Activated CD4-positive, alpha-beta memory T cell treated with anti-CD3 and anti-CD28 coated beads for 36 hours (primary cell): ENCODE measurements around the gene THUMPD1. TPM values are rescaled to one million over a fixed set of nuclear protein-coding genes. Genes with fewer than 3 reads are reported as not detected.

Experiments used
- CTCF ChIA-PET: fragments of 350-600 bp; sonication (Branson Sonifier 250); formaldehyde crosslinking; loops from one replicate; lab custom pipeline; 2021; ENCODE audit warnings: antibody characterized with exemption, inconsistent platforms; lab: Charles Lee
- POLR2A ChIA-PET: fragments of 350-600 bp; sonication (Branson Sonifier 250); formaldehyde crosslinking; loops from one replicate; lab custom pipeline; 2021; ENCODE audit warnings: antibody characterized with exemption; lab: Charles Lee
- DNase-seq: peaks from one replicate; pipeline ENCODE4 v3.0.0-alpha.2; 2020
- H3K27ac Mint-ChIP-seq: one replicate; pipeline ENCODE4 v1.8.0; 2021; ENCODE audit warnings: mixed read lengths
- H3K27me3 Mint-ChIP-seq: one replicate; pipeline ENCODE4 v1.8.0; 2021; ENCODE audit warnings: mixed read lengths
- H3K36me3 Mint-ChIP-seq: one replicate; pipeline ENCODE4 v1.8.0; 2021; ENCODE audit warnings: mixed read lengths
- H3K4me1 Mint-ChIP-seq: one replicate; pipeline ENCODE4 v1.8.0; 2021; ENCODE audit warnings: low read depth, mixed read lengths
- H3K4me3 Mint-ChIP-seq: one replicate; pipeline ENCODE4 v1.8.0; 2021; ENCODE audit warnings: mild to moderate bottlenecking, mixed read lengths
- H3K9me3 Mint-ChIP-seq: one replicate; pipeline ENCODE4 v1.8.0; 2021; ENCODE audit warnings: mixed read lengths
- intact Hi-C: fragments of 100-400 bp; cut with micrococcal nuclease; formaldehyde crosslinking; loops from one replicate; pipeline ENCODE4 v1.15.1; 2023
- total RNA-seq, 2 experiments: library from RNA; stranded (reverse); gene quantifications; one replicate each; pipeline ENCODE4 v1.2.3, GENCODE V29; 2021

The THUMPD1 gene
- total RNA-seq, 2 experiments from 2014 or later: 42.7 to 43.1 TPM

GRCh38 chr16:20746461-20746860, 4.8 kb upstream of the THUMPD1 start:
- Mint-ChIP-seq H3K9me3 (peaks cover 16% of the 10 kb centered on the region), H3K27me3 (no peaks in the 10 kb centered on the region), H3K27ac (no peak overlapping the region), H3K4me1 (peaks cover 2% of the 10 kb centered on the region), H3K4me3 (no peak overlapping the region), H3K36me3 (peaks cover 12% of the 10 kb centered on the region)
- no peak for DNase-seq
- intact Hi-C loops: no loop called here
- CTCF ChIA-PET: no interaction called here
- POLR2A ChIA-PET: no interaction called here

GRCh38 chr16:20744922-20745440, 3.4 kb upstream of the THUMPD1 start:
- intact Hi-C loops: loop anchor here (5.0 kb wide), 1 partner anchor 68 kb away; no protein-coding TSS in a partner anchor
- ChIA-PET POLR2A (no interaction called here), CTCF (no interaction called here)
- no peak overlapping the region for H3K27ac Mint-ChIP-seq
- peaks cover 12% of the 10 kb centered on the region for H3K36me3 Mint-ChIP-seq
- peaks cover 16% of the 10 kb centered on the region for H3K9me3 Mint-ChIP-seq
- H3K27me3 Mint-ChIP-seq: no peaks in the 10 kb centered on the region
- DNase-seq: no peak
- H3K4me1 Mint-ChIP-seq: peaks cover 10% of the 10 kb centered on the region
- H3K4me3 Mint-ChIP-seq: no peak overlapping the region

- Mint-ChIP-seq H3K4me3 (no peak overlapping the region), H3K9me3 (peaks cover 16% of the 10 kb centered on the region), H3K36me3 (peaks cover 15% of the 10 kb centered on the region), H3K27me3 (no peaks in the 10 kb centered on the region), H3K27ac (no peak overlapping the region), H3K4me1 (peaks cover 17% of the 10 kb centered on the region)
- intact Hi-C loops: loop anchor here (5.0 kb wide), 1 partner anchor 66 kb away; no protein-coding TSS in a partner anchor
- ChIA-PET POLR2A (no interaction called here), CTCF (no interaction called here)
- DNase-seq: no peak
Observed at GRCh38 chr16:20743591-20743990, 2.0 kb upstream of the THUMPD1 start.

- peak overlapping the region; percentile 92 for H3K4me3 Mint-ChIP-seq
- no peaks in the 10 kb centered on the region for H3K9me3 Mint-ChIP-seq
- CTCF ChIA-PET: interaction anchor here (0.7 to 2.7 kb wide), 6 partner anchors 11 to 160 kb away, joined by 3 to 11 read pairs (median 4); partner anchors contain the start of genes ACSM3, ERI2, LYRM1 and REXO5
- peak; percentile 94 for DNase-seq
- peaks cover 20% of the 10 kb centered on the region for H3K36me3 Mint-ChIP-seq
- H3K27me3 Mint-ChIP-seq: no peaks in the 10 kb centered on the region
- intact Hi-C loops: loop anchor here (1.0 to 5.0 kb wide), 4 partner anchors 22 to 1186 kb away; partner anchors contain the start of genes ERI2, REXO5 and VPS35L
- peak overlapping the region; percentile 95 for H3K27ac Mint-ChIP-seq
- POLR2A ChIA-PET: interaction anchor here (0.6 to 2.0 kb wide), 3 partner anchors 8 to 162 kb away, joined by 3 to 9 read pairs (median 3); partner anchors contain the start of genes DCUN1D3 and LYRM1
- peaks cover 28% of the 10 kb centered on the region for H3K4me1 Mint-ChIP-seq
Observed at GRCh38 chr16:20740901-20741521, 607 bp downstream of the THUMPD1 start.

GRCh38 chr16:20740007-20740883, 1.4 kb downstream of the THUMPD1 start:
- Mint-ChIP-seq H3K27me3 (no peaks in the 10 kb centered on the region), H3K4me1 (peaks cover 35% of the 10 kb centered on the region), H3K27ac (peak overlapping the region; percentile 95), H3K36me3 (peaks cover 27% of the 10 kb centered on the region), H3K4me3 (peak overlapping the region; percentile 92), H3K9me3 (no peaks in the 10 kb centered on the region)
- peak; percentile 36 for DNase-seq
- POLR2A ChIA-PET: interaction anchor here (0.6 to 2.0 kb wide), 3 partner anchors 7 to 163 kb away, joined by 3 to 9 read pairs (median 3); partner anchors contain the start of genes DCUN1D3 and LYRM1
- CTCF ChIA-PET: interaction anchor here (0.7 to 2.7 kb wide), 6 partner anchors 10 to 160 kb away, joined by 3 to 11 read pairs (median 4); partner anchors contain the start of genes ACSM3, ERI2, LYRM1 and REXO5
- intact Hi-C loops: loop anchor here (2.0 to 5.0 kb wide), 2 partner anchors 63 to 67 kb away; partner anchors contain the start of genes ERI2 and REXO5

- H3K27ac Mint-ChIP-seq: peak overlapping the region; percentile 79
- intact Hi-C loops: no loop called here
- DNase-seq: no peak
- no peak overlapping the region for H3K4me3 Mint-ChIP-seq
- peaks cover 32% of the 10 kb centered on the region for H3K4me1 Mint-ChIP-seq
- ChIA-PET CTCF (interaction anchor here (0.6 kb wide), 1 partner anchor 849 kb away, joined by 3 read pairs; no protein-coding TSS in a partner anchor), POLR2A (no interaction called here)
- H3K27me3 Mint-ChIP-seq: no peaks in the 10 kb centered on the region
- peaks cover 36% of the 10 kb centered on the region for H3K36me3 Mint-ChIP-seq
- no peaks in the 10 kb centered on the region for H3K9me3 Mint-ChIP-seq
Observed at GRCh38 chr16:20735490-20735889, 6.1 kb downstream of the THUMPD1 start.

- Mint-ChIP-seq H3K27me3 (no peaks in the 10 kb centered on the region), H3K9me3 (no peaks in the 10 kb centered on the region), H3K27ac (peak overlapping the region; percentile 79), H3K4me1 (peaks cover 25% of the 10 kb centered on the region), H3K36me3 (peaks cover 36% of the 10 kb centered on the region), H3K4me3 (no peak overlapping the region)
- ChIA-PET POLR2A (no interaction called here), CTCF (interaction anchor here (0.6 kb wide), 1 partner anchor 848 kb away, joined by 3 read pairs; no protein-coding TSS in a partner anchor)
- DNase-seq: no peak
- intact Hi-C loops: no loop called here
Observed at GRCh38 chr16:20734782-20735181, 6.8 kb downstream of the THUMPD1 start.

DNA sequence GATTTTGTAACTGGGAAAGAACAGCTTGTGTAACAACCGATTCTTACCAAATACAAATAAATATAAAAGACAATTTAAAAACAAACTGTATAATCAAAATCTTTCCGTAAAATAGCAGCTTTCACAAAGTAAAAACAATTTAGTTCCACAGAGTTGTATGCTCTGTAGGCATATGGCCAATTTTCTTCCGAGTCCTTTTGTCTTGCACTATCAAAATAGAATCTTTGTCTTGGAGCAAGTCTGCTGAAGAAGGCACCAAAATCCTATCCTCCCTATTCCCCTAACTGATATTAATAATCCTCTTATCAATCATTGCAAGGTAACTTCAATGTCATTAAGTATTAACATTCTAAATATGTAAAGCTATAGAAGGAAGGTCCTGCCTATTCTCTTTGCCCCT, 7.6 kb downstream of the THUMPD1 start:
- no peak for DNase-seq
- Mint-ChIP-seq H3K4me3 (no peak overlapping the region), H3K9me3 (no peaks in the 10 kb centered on the region), H3K36me3 (peaks cover 36% of the 10 kb centered on the region), H3K27me3 (no peaks in the 10 kb centered on the region), H3K4me1 (peaks cover 24% of the 10 kb centered on the region), H3K27ac (peak overlapping the region; percentile 79)
- ChIA-PET POLR2A (no interaction called here), CTCF (no interaction called here)
- intact Hi-C loops: no loop called here

GRCh38 chr16:20729141-20729540, 12.5 kb downstream of the THUMPD1 start:
- Mint-ChIP-seq H3K27me3 (no peaks in the 10 kb centered on the region), H3K36me3 (peaks cover 2% of the 10 kb centered on the region), H3K4me1 (no peaks in the 10 kb centered on the region), H3K4me3 (no peak overlapping the region), H3K9me3 (no peaks in the 10 kb centered on the region), H3K27ac (no peak overlapping the region)
- no peak for DNase-seq
- ChIA-PET POLR2A (no interaction called here), CTCF (interaction anchor here (3.1 kb wide), 1 partner anchor 11 kb away, joined by 11 read pairs; the partner anchor contains the start of gene THUMPD1)
- intact Hi-C loops: no loop called here

DNA sequence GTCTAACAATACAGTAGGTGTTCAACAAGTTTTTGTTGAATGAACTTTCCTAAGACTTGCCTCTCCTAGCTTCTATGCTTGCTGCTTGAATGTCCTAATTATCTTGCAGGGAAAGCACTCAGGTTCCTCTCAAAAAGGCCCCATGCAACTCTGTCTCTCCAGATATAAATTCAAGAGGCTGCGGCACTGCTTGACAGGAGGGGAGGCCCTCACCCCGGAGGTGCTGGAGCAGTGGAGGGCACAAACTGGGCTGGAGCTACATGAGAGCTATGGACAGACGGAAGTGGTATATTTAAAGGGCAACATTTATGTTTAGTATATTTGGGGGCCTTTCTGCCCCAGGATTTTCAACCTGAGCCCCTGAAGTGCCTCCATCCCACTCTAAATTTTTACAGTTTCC, 14.4 kb downstream of the THUMPD1 start:
- no peak for DNase-seq
- H3K27me3 Mint-ChIP-seq: no peaks in the 10 kb centered on the region
- H3K4me3 Mint-ChIP-seq: no peak overlapping the region
- no peaks in the 10 kb centered on the region for H3K36me3 Mint-ChIP-seq
- H3K9me3 Mint-ChIP-seq: no peaks in the 10 kb centered on the region
- ChIA-PET POLR2A (no interaction called here), CTCF (no interaction called here)
- no peaks in the 10 kb centered on the region for H3K4me1 Mint-ChIP-seq
- intact Hi-C loops: no loop called here
- H3K27ac Mint-ChIP-seq: no peak overlapping the region

- Mint-ChIP-seq H3K36me3 (no peaks in the 10 kb centered on the region), H3K4me3 (no peak overlapping the region), H3K4me1 (no peaks in the 10 kb centered on the region), H3K27ac (no peak overlapping the region), H3K9me3 (no peaks in the 10 kb centered on the region), H3K27me3 (no peaks in the 10 kb centered on the region)
- POLR2A ChIA-PET: no interaction called here
- intact Hi-C loops: no loop called here
- CTCF ChIA-PET: no interaction called here
- DNase-seq: no peak
Observed at GRCh38 chr16:20726661-20727060, 15.0 kb downstream of the THUMPD1 start.
